ACC112 (cell line): ENCODE results near the gene DNM3.
"Not testable (repeated sequence)": the region's sequence is repeated elsewhere in the genome, so short reads cannot be mapped to it uniquely, and the experiment has no call there.

Experiments used
- H2AFZ ChIP-seq: fragments of 200-600 bp; sonication (generic); one replicate; pipeline ENCODE4 v1.6.0; 2017; ENCODE audit warnings: antibody characterized with exemption, low read length; ENCODE audit not compliant: unreplicated experiment
- H3K27ac ChIP-seq: fragments of 200-600 bp; sonication (generic); 2 replicates; pipeline ENCODE4 v1.5.1; 2014; ENCODE audit warnings: low read depth, mild to moderate bottlenecking, antibody characterized with exemption, low read length, moderate library complexity
- H3K27me3 ChIP-seq: fragments of 200-600 bp; sonication (generic); 2 replicates; pipeline ENCODE4 v1.6.1; 2014; ENCODE audit warnings: mild to moderate bottlenecking, antibody characterized with exemption, low read length, moderate library complexity, mixed read lengths; ENCODE audit not compliant: insufficient read depth
- H3K36me3 ChIP-seq: fragments of 200-600 bp; sonication (generic); 2 replicates; pipeline ENCODE4 v1.6.1; 2016; ENCODE audit warnings: mild to moderate bottlenecking, antibody characterized with exemption, low read length, moderate library complexity, mixed read lengths; ENCODE audit not compliant: insufficient read depth
- H3K4me1 ChIP-seq: fragments of 200-600 bp; sonication (generic); one replicate; pipeline ENCODE4 v1.6.1; 2016; ENCODE audit warnings: low read length, mixed read lengths; ENCODE audit not compliant: insufficient read depth, unreplicated experiment, control insufficient read depth
- H3K4me3 ChIP-seq: fragments of 200-600 bp; sonication (generic); 2 replicates; pipeline ENCODE4 v1.5.1; 2014; ENCODE audit warnings: mild to moderate bottlenecking, low read depth, low read length
- H3K79me2 ChIP-seq: fragments of 200-600 bp; sonication (generic); one replicate; pipeline ENCODE4 v1.6.0; 2016; ENCODE audit warnings: low read length; ENCODE audit not compliant: control insufficient read depth, unreplicated experiment, insufficient read depth

The DNM3 gene

DNA sequence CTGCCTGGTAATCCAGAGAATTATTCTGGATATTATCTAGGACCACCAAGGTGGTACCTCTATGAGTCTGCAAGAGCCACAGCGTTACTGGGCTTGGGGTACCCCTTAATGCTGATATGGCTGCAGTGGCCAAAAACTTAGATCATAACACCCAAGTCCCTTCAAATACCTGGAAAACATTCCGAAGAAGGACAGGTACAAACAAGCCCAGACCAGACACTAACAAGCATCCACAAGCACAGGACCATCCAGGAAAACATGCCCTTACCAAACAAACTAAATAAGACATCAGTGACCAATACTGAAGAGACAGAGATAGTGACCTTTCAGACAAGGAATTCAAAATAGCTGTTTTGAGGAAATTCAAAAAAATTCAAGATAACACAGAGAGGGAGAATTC, 582.0 kb downstream of the DNM3 start:
- Histone ChIP-seq H3K36me3 (no peaks in the 10 kb centered on the region), H3K27ac (no peak overlapping the region), H3K4me3 (no peak overlapping the region), H3K27me3 (no peaks in the 10 kb centered on the region), H2AFZ (no peak overlapping the region), H3K79me2 (no peaks in the 10 kb centered on the region), H3K4me1 (no peaks in the 10 kb centered on the region)

DNA sequence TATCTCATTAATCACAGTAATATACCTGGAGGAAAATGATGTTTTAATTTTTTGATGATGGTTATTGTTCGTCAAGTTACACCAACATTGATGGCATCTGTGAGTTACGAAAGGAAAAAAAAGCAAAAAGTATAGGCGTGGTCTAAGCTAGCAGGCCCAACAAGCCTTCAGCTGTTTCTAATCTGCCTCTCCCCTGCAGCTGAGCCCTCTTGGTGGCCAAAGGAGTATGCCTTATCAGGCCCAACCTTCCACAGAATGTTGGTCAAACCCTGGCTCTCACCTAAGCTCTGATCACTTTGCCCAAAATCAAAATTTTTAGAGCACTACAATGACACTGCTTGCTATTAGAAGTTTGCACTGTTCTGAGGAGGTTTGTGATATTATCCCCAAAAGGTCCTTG, 584.0 kb downstream of the DNM3 start:
- Histone ChIP-seq H2AFZ (no peak overlapping the region), H3K4me3 (no peak overlapping the region)

DNA sequence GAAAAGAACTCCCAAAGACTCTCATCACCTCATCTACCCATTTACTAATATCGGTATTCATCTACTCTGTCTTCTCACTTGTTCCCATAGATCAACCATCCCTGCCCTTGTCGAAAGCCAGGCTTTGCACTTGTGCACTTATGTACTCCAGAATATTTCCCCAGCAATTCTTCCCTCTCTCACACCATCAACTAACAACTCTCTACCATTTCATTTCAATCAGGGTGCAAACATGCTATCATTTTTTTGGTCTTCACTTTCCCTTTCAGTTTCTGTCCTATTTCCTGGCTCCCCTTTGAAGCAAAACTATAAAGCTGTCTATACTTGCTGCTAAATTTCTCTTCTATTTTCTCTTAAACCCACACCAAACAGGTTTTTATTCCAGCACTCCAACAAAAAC, 585.9 kb downstream of the DNM3 start:
- Histone ChIP-seq H3K4me1 (no peaks in the 10 kb centered on the region), H3K79me2 (no peaks in the 10 kb centered on the region), H3K27me3 (no peaks in the 10 kb centered on the region), H3K4me3 (peak overlapping the region; percentile 30), H2AFZ (peak overlapping the region; percentile 58), H3K36me3 (no peaks in the 10 kb centered on the region), H3K27ac (no peak overlapping the region)

More for the DNA sequence above, 584.0 kb downstream of the DNM3 start:
- Histone ChIP-seq H3K27me3 (no peaks in the 10 kb centered on the region), H3K4me1 (no peaks in the 10 kb centered on the region), H3K36me3 (no peaks in the 10 kb centered on the region), H3K27ac (no peak overlapping the region), H3K79me2 (no peaks in the 10 kb centered on the region)

DNA sequence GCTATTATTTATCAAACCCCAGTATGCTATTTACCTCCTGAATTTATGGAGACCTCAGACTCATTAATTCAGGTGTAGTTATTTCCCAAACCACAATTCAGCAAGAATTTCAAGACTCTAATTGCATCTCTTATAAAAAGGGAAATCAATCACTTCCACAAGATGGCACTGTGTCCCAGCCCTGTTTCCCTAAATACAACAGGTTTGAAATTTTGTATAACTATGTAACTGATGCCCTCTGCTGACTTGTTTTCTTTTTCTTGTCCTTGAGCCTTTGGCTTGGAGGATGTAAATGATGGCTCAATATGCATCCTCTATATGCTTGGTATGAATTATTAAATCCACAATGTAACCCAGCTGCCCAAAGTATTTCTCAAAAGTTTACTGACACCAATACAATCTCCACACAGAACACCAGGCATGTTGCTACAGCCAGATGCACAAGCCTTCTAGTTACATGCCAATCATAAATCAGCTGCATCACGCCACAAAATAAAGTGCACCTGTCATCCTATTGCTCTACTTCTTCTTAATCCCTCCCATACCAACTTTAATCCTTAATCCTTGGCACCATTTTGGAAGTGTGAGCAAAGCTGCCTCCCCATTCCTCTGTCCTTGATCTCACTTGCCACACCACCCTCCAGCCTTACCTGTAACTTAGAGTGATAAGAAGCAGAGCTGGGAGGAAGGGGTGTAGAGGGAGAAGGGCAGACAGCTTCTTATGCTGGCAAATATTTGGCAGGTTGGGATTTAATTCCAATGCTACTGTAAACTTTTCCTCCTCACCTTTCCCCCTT, 588.2 kb downstream of the DNM3 start:
- no peak overlapping the region for H3K27ac ChIP-seq
- H2AFZ ChIP-seq: no peak overlapping the region
- no peak overlapping the region for H3K4me3 ChIP-seq
- H3K36me3 ChIP-seq: no peaks in the 10 kb centered on the region
- H3K27me3 ChIP-seq: no peaks in the 10 kb centered on the region
- H3K79me2 ChIP-seq: no peaks in the 10 kb centered on the region
- H3K4me1 ChIP-seq: no peaks in the 10 kb centered on the region

DNA sequence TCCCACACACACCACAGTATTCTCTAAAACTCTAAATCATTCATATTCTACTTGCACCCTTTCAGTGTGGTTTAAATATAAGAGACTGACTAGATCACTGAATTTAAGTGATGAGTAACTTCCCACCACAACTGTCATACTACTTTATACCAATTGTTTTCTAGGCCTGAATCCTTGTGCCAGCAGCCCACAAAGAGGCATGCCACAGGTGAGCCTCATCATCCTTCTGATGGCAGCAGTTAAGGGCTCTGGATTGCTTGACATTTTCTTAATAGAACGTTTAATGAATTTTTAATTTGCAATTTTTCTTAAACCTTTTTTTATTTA, 588.8 kb downstream of the DNM3 start:
- Histone ChIP-seq H3K79me2 (no peaks in the 10 kb centered on the region), H3K27ac (no peak overlapping the region), H3K4me3 (no peak overlapping the region), H2AFZ (no peak overlapping the region), H3K27me3 (no peaks in the 10 kb centered on the region), H3K4me1 (no peaks in the 10 kb centered on the region), H3K36me3 (no peaks in the 10 kb centered on the region)

DNA sequence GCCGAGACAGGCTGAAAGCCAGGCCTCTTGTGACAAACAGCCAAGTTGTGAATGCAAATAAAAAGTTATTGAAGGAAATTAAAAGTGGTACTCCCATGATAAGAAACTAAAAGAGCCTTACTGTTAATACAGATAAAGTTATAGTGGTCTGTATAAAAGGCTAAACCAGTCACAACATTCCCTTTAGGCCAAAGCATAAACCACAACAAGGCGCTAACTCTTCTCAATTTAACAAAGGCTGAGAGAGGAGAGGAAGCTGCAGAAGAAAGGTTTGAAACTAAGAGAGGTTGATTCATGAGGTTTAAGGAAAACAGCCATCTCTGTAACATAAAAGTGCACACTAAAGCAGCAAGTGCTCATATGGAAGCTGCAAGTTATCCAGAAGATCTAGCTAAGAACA, 589.9 kb downstream of the DNM3 start:
- no peak overlapping the region for H2AFZ ChIP-seq
- H3K4me1 ChIP-seq: no peaks in the 10 kb centered on the region
- no peaks in the 10 kb centered on the region for H3K36me3 ChIP-seq
- H3K27me3 ChIP-seq: no peaks in the 10 kb centered on the region
- H3K27ac ChIP-seq: no peak overlapping the region
- no peak overlapping the region for H3K4me3 ChIP-seq
- H3K79me2 ChIP-seq: no peaks in the 10 kb centered on the region

DNA sequence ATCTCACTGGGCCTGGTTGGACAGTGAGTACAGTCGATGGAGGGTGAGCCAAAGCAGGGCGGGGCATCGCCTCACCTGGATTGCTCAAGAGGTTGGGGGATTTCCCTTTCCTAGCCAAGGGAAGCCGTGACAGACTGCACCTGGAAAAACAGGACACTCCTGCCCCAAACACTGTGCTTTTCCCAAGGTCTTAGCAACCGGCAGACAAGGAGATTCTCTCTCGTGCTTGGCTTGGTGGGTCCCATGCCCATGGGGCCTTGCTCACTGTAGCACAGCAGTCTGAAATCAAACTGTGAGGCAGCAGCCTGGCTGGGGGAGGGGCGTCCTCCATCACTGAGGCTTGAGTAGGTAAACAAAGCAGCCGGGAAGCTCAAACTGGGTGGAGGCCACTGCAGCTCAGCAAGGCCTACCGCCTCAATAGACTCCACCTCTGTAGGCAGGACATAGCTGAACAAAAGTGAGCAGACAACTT, 590.5 kb downstream of the DNM3 start:
- H3K27me3 ChIP-seq: no peaks in the 10 kb centered on the region
- no peaks in the 10 kb centered on the region for H3K4me1 ChIP-seq
- H3K27ac ChIP-seq: no peak overlapping the region
- no peaks in the 10 kb centered on the region for H3K36me3 ChIP-seq
- no peak overlapping the region for H2AFZ ChIP-seq
- H3K79me2 ChIP-seq: no peaks in the 10 kb centered on the region
- no peak overlapping the region for H3K4me3 ChIP-seq

DNA sequence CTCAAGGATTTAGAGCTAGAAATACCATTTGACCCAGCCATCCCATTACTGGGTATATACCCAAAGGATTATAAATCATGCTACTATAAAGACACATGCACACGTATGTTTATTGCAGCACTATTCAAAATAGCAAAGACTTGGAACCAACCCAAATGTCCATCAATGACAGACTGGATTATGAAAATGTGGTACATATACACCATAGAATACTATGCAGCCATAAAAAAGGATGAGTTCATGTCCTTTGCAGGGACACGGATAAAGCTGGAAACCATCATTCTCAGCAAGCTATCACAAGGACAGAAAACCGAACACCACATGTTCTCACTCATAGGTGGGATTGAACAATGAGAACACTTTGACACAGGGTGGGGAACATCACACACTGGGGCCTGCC, 595.9 kb downstream of the DNM3 start:
- not testable (repeated sequence) for H3K27me3 ChIP-seq, H3K4me3 ChIP-seq, H3K79me2 ChIP-seq, H2AFZ ChIP-seq, H3K4me1 ChIP-seq, H3K36me3 ChIP-seq, H3K27ac ChIP-seq

DNA sequence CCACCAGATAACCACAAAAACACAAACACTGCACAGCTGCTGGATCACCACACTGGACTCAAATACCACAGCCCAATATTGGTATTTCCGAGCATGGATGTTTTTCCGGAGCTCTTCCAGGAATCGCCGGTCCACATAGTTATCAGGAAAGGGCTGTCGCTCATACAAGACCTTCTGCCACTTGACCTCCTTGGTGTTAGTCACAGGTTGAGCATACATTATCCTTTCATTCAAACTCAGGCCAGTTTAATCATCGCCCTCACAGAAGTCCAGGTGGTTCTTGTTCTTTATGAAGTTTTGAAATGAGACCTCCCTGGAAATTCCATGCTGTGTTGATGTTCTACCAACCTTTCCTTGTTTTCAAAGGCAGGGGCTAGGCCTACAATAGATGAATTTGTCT, 601.1 kb downstream of the DNM3 start:
- no peak overlapping the region for H3K27ac ChIP-seq

DNA sequence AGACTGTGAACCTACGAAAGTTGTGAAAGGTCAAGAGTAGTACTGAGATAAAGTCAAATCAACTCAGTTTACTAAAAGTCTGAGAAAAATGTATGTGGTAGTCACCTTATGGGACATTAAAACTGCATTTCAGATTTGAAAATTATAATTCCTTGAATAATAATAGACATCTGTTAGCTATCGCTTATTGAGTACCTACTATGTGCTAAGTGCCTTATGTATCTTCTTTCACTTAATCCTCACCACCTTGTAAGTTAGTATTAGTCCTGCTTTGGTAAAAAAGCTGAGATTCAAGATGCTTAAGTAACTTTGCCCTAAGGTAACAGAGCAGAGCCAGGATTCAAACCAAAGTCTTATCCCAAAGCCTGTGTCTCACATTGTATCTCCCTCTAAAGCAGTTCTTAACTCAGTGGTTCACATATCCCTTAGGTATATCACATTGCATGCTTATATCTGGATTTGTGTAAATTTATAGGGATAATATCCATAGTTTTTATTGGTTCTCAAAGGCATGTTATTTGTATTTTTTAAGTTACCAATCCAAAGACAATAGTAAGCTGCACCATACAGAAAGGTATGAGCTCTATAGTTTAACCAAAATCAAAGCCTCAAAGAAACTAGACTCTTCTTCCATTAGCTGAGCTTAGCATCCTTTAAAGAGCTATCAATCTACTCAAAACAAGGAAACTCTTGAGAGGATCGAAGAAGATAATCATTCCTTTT, 601.7 kb downstream of the DNM3 start:
- H3K27me3 ChIP-seq: no peaks in the 10 kb centered on the region
- 0 out of 2 replicates have a peak, but pooled peaks cover 9% of the 10 kb centered on the region for H3K36me3 ChIP-seq
- H2AFZ ChIP-seq: peak overlapping the region; percentile 61
- H3K4me1 ChIP-seq: peaks cover 9% of the 10 kb centered on the region
- no peak overlapping the region for H3K27ac ChIP-seq
- peak overlapping the region; percentile 81 for H3K4me3 ChIP-seq
- peaks cover 18% of the 10 kb centered on the region for H3K79me2 ChIP-seq

More for the DNA sequence above, 601.1 kb downstream of the DNM3 start:
- Histone ChIP-seq H3K27me3 (no peaks in the 10 kb centered on the region), H3K79me2 (peaks cover 18% of the 10 kb centered on the region), H2AFZ (no peak overlapping the region), H3K4me3 (peak overlapping the region; percentile 81), H3K4me1 (peaks cover 9% of the 10 kb centered on the region), H3K36me3 (0 out of 2 replicates have a peak, but pooled peaks cover 9% of the 10 kb centered on the region)
